RPMI8226 (cell line): ENCODE results near the gene GRIA4.
"Not testable (repeated sequence)": the region's sequence is repeated elsewhere in the genome, so short reads cannot be mapped to it uniquely, and the experiment has no call there.

Source experiments
- DNase-seq: peaks from one replicate; pipeline ENCODE4 v3.0.0-alpha.2; 2015

GRIA4 gene

GRCh38 chr11:105863523-105863922 is 253.7 kb downstream of the GRIA4 start:
- no peak for DNase-seq

DNA sequence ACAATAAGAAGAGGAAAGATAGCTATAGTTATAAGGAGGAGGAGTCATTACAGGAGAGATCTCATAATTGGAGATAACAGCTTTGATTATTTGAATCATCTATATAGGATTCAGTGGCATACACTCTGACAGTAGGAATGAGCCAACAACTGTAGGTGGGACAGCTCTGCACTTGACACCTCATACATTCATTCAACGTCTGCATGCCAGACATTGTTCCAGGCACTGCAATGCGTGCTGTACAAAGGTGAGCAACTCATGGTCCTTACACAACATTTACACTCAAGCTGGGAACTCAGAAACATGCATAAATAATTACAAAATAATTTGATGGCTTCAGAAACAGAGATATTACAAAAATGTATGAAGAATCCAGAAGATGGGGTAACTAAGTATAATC is 257.9 kb downstream of the GRIA4 start:
- DNase-seq: no peak

DNA sequence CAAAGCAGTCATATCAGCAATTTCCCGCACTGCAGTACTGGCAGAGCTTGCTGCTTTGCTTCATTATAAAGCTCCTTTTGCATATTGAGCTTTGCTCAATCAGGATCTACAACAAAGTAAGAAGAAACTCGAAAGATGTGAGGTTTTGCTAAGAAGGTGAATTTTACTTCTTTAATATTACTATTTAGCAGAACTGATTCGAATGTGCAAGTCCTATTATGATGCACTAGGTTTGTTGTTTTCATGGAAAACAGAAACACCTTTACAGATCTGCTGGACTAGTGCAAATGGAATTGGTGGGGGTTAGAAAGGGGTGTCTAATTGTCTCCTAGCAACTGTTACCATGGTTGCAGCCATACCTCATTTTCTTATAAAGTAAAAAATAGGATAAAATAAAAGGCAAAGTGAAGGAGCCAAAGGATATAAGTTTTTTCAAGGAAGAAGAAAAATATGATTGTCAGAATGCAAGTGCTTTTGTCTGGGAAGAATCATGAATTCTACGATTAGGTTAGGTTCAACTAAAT is 259.0 kb downstream of the GRIA4 start:
- no peak for DNase-seq

- DNase-seq: no peak
Measured at GRCh38 chr11:105870516-105871113, 260.7 kb downstream of the GRIA4 start.

DNA sequence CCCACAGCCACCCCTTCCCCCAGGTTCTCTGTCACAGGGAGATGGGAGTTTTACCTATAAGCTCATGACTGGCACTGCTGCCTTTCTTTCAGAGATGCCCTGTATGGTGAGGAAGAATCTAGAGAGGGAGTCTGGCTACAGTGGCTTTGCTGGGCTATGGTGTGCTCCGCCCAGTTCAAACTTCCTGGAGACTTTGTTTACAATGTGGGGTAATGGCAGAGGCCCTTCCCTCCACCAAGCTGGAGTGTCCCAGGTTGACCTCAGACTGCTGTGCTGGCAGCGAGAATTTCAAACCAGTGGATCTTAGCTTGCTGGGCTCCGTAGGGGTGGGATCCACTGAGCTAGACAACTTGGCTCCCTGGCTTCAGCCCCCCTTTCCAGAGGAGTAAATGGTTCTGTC is 268.6 kb downstream of the GRIA4 start:
- no peak for DNase-seq

GRCh38 chr11:105878927-105879326 is 269.1 kb downstream of the GRIA4 start:
- not testable (repeated sequence) for DNase-seq

DNA sequence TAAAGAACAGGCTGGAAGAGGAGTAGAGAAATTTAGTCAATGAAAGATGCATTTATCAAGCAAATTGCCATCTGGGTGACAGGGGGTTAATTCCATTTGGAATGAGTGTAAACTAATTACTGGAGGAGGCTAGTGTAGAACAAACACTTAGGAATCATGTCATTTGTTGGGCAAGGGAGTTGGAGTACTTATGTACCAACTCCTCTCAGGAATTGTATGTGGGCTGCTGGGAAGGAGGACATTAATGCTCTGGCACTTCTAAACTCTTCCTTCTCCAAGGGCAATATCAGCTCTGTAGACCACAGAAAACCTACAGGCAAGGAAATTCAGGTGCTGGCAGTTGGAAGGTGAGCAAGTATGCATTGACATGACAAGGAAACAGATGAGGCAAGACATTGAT is 271.2 kb downstream of the GRIA4 start:
- DNase-seq: no peak

DNA sequence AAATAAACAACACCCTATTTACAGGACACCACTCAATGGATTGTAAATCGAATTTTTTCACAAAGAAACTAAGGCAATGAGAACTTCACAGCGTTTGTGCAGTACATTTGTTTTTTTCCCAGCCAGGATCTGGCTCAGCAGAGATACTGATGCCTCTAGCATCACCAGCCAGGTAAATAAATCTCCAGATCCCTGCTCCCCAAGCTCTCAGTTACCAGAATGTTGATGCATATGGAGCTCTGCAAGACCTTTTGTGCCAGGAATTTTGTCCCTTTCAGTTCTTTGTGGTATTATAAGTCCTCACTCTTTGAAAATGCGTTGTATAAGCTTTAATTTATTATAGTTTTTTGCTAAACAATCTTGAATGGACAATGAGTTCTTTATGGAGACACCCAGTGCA is 274.6 kb downstream of the GRIA4 start:
- no peak for DNase-seq

- no peak for DNase-seq
Measured at GRCh38 chr11:105891685-105892084, 281.8 kb downstream of the GRIA4 start.

- no peak for DNase-seq
Measured at GRCh38 chr11:105897161-105897560, 287.3 kb downstream of the GRIA4 start.

- DNase-seq: no peak
Measured at GRCh38 chr11:105899772-105900171, 289.9 kb downstream of the GRIA4 start.

DNA sequence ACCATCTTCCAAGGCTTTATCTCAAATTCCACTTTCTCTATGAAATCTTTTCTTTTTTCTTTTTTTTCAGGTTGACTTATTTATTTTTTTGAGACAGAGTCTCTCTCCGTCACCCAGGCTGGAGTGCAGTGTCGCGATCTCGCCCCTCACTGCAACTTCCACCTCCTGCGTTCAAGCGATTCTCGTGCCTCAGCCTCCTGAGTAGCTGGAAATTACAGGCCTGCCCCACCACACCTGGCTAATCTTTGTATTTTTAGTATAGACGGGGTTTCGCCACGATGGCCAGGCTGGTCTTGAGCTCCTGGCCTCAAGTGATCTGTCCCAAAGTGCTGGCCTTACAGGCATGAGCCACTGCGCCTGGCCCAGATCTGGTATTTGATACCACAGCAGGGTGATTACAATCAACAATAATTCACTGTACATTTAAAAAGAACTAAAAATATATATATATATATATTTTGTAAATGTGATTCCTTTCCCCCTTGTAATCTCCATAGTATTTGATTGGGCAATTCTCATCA is 290.7 kb downstream of the GRIA4 start:
- DNase-seq: no peak

DNA sequence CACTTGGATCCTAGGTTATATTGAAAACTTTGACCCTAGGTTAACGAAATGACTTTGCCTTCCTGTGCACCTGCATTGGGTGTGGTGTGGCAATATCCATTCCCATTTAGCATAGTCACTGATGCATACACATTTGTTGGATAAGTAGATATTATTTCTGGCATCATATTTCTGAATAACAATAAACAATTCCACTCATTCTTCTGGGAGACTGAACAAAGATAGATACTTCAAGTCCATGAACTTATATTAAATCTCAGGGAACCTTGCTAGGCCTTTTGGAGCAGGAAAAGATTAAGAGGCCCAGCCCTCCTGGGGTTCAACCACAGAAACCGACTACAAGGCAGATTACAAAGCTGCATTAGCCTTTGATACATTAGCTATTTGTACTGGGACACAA is 293.2 kb downstream of the GRIA4 start:
- DNase-seq: no peak

DNA sequence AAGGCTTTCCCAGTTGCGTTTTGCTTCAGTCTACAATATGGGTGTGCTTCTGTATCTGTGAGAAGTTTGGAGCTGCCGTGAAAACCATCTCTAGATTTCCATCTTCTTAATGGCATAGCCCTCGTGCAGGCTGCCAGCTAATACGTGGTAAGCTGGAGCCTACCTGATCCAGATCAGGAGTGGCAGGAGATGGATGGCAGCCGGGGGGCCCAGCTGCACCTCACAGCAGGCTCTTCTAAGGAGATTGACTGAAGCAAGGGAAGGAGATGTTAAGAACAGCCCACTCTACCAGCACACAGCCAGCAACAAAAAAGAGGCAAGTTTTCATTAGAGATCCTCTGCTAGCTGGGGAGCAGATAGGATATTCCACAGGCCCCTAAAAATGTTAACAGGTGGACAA is 296.6 kb downstream of the GRIA4 start:
- DNase-seq: no peak

DNA sequence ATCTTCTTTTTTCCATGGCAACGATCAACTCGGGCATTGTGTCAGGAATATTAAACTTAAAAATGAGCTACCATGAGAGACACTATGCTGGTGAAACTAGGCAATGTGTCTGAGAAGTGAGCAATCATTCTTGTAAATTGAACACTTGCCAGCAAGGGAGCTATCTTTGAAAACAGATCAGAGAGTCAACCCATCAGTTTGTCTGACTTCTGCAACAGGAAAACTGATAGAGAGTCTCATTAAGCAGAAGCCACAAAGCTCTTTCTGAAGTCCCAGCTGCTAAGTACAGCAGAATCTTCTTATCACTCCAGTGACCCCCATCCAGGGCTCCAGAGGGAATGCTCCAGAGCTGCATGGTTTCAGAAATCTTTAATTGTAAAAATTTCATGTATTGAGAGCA is 297.4 kb downstream of the GRIA4 start:
- no peak for DNase-seq

GRCh38 chr11:105910095-105910715 is 300.3 kb downstream of the GRIA4 start:
- DNase-seq: no peak

GRCh38 chr11:105911454-105911853 is 301.6 kb downstream of the GRIA4 start:
- no peak for DNase-seq

GRCh38 chr11:105912666-105913065 is 302.8 kb downstream of the GRIA4 start:
- no peak for DNase-seq

GRCh38 chr11:105915021-105915420 is 305.1 kb downstream of the GRIA4 start:
- no peak for DNase-seq

- no peak for DNase-seq
Measured at GRCh38 chr11:105918039-105918438, 308.2 kb downstream of the GRIA4 start.

GRCh38 chr11:105918600-105918999 is 308.7 kb downstream of the GRIA4 start:
- no peak for DNase-seq

DNA sequence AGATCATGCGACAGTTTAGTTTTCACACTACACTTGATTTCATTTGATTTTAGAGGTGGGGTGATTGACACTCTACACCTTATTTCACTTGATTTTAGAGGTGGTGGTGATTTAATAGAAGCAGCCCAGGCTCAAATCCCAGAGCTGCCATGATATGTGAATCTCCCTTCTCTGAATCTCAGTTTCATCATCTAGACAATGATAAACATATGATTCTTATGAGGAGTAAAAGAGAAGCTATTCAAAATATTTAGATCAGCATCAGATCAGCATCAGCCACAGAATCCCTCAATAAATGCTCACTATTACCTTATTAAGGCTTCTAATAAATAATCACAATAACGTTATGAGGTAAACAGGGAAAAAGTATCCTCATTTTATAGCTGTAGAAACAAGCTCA is 313.4 kb downstream of the GRIA4 start:
- no peak for DNase-seq

DNA sequence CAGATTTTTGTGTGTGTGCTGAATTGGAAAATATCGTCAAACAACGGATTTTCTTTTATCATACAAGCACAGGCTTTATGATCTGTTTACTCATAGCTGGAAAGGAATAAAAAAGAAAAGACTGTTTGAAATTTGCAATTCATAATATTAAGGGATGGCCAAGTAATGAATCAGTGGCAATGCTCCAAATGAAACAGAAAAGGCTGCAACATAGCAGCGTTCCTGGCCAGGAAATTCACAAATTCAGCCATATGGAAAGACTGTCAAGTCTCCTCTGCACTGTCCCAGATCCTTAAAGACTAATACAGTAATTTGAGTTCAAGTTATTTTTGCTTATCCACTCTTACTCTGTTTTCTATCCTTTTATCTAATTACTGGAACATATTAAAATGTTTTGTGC is 313.9 kb downstream of the GRIA4 start:
- no peak for DNase-seq

DNA sequence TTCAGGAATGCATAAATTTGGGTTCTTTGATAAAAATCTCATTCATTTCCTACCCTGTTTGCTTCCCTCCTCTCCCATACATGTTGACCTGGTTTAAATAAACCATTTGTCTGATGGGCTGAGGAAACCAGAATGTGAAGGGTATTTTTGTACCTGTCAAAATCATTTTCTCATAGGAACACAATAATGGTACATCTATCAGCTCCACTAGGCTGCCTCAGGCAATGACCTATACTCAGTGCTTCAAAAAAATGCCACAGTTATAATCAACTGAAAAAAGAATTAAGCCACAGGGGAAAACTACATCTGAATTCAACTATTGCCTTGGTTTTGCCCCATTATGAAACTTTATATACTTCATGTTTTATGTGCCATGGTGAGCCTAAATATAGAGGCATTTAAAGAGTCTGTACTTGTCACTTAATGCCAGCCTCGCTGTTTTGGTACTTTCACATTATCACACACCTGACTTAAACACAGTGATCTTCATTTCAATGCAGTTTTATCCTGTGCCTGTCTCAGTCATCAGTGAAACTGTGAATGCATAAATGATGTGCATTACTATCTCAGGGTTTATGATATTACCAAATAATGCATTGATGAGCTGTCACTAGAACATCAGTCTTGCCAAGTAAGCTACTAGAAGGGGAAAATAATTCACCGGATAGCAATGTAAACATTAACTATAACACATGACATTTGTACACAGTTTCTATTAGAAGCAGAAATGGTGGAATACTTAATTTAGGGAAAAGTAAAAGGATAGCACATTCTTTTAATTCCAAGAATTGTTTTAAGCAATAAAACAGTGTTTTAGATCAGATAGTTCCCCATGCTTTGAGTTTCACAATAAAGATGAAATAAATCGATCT is 319.4 kb downstream of the GRIA4 start:
- DNase-seq: no peak
